Amniotic epithelial cell (primary cell): ENCODE results near the gene RAE1.
"Not testable (repeated sequence)": the region's sequence is repeated elsewhere in the genome, so short reads cannot be mapped to it uniquely, and the experiment has no call there.

Experiments
- DNase-seq: peaks from one replicate; pipeline ENCODE4 v3.0.0-alpha.2; 2010; ENCODE audit warnings: low read depth

RAE1 gene

DNA sequence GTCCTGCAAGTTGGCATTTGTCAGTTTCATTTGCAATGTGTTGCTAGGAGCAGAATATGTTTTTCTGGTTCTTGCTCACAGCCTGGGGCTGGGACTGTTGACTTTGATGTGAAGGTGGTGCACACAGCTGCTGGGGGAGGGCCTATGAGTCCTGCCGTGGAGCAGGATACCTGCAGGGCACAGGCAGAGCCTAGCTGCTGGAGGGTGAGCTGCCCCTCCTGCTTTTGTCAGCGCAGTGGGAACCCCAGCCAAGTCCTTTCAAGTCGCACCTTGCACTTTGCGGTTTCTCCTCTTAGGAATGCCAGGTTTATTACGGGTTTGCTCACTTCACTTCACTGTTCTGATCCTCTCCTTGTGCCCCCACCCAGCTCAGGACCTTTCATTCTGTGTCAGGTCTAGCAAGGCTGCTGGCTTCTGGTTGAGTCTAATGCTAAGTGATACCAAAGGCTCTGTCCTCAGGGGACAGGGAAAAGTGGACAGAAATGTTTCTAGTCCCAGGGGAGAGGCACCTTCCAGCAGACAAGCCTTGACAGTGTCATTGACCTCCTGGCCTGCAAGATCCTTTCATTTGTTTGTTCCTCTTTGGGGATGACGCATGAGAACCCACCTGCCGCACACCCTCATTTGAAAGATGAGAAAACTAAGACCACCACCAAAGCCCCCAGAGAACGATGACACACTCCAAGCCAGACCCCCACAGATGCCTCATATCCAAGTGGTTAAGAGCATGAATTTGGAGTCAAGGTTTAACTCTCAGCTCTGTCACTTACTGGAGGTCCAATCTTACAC lies 24.2 kb upstream of the RAE1 start:
- no peak for DNase-seq

GRCh38 chr20:57327820-57328219 lies 23.2 kb upstream of the RAE1 start:
- DNase-seq, result no peak

DNA sequence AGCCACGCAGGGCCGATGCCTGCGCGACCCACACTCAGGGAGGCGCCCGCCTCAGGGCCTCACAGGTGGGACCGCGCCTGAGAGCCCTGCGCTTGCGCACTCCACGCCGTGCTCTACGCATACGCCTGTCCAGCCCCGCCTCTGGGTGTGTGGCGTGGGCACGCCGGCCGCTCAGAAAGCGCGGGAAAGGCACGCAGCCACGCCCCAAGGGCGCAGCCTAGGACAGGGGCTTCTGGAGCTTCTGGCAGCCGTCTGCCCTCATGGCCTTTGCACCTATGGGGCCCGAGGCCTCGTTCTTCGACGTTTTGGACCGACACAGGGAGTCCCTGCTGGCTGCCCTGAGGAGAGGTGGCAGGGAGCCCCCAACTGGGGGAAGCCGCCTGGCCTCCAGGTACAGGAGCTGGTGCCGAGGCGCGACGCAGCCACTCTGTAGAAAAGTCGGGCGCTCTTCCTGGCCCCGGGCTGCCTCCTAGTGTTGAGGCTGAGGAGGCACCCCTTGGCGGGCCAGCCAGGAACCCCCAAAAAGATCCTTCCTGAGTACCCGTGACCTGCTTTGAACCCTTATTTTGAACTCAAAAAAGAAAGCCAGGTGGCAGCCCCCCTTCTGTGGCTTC lies 21.3 kb upstream of the RAE1 start, which contains the start of gene SPO11:
Gene SPO11, plus strand, starts transcription at position 196 of the 614 bp plus-strand sequence. Its CDS starts 65 bp downstream, at position 261.
- DNase-seq, result no peak

GRCh38 chr20:57330998-57331397 lies 20.1 kb upstream of the RAE1 start:
- DNase-seq, result peak; percentile 5

- DNase-seq, result no peak
These were observed 18.7 kb upstream of the RAE1 start for GRCh38 chr20:57332105-57333089.

GRCh38 chr20:57335392-57335791 lies 15.7 kb upstream of the RAE1 start:
- no peak for DNase-seq

DNA sequence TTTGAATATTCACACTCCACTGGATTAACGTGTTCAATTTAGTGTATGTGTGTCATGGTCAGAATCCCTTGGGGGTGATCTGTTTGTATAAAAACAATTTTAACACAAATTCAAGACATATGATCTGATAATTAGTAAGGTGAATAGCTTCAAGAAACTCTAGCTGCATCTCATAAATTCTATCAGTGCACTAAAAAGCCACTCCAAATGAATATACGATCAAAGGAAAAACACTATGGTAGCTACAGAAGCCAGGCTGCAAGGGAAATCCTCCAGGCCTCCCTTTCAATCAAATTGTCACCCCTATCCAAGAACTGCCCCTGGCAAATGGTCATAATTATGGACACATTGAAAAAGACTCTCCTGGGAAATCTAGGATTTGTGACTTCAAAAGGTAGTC lies 9.4 kb upstream of the RAE1 start:
- no peak for DNase-seq

GRCh38 chr20:57342829-57343228 lies 8.2 kb upstream of the RAE1 start:
- peak; percentile 47 for DNase-seq

GRCh38 chr20:57346477-57346876 lies 4.6 kb upstream of the RAE1 start:
- DNase-seq, result peak; percentile 51

GRCh38 chr20:57347393-57347792 lies 3.7 kb upstream of the RAE1 start:
- DNase-seq, result no peak

DNA sequence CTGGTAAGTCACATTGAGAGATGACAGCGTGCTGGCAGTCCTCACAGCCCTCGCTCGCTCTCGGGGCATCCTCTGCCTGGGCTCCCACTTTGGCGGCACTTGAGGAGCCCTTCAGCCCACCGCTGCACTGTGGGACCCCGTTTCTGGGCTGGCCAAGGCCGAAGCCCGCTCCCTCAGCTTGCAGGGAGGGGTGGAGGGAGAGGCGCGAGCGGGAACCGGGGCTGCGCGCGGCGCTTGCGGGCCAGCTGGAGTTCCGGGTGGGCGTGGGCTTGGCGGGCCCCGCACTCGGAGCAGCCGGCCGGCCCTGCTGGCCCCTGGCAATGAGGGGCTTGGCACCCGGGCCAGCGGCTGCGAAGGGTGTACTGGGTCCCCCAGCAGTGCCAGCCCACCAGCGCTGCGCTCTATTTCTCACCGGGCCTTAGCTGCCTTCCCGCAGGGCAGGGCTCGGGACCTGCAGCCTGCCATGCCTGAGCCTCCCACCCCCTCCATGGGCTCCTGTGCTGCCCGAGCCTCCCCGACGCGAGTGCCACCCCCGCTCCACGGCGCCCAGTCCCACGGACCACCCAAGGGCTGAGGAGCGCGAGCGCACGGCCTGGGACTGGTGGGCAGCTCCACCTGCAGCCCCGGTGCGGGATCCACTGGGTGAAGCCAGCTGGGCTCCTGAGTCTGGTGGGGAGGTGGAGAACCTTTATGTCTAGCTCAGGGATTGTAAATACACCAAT lies 2.7 kb upstream of the RAE1 start:
- not testable (repeated sequence) for DNase-seq

DNA sequence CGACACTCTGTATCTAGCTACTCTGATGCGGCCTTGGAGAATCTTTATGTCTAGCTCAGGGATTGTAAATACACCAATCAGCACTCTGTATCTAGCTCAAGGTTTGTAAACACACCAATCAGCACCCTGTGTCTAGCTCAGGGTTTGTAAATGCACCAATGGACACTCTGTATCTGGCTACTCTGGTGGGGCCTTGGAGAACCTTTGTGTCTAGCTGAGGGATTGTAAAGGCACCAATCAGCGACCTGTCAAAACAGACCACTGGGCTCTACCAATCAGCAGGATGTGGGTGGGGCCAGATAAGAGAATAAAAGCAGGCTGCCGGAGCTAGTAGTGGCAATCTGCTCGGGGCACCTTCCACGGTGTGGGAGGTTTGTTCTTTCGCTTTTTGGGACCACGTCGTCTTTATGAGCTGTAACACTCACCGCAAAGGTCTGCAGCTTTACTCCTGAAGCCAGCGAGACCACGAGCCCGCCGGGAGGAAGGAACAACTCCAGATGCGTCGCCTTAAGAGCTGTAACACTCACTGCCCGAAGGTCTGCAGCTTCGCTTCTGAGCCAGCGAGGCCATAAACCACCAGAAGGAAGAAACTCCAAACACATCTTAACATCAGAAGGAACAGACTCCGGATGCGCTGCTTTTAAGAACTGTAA lies 2.0 kb upstream of the RAE1 start:
- DNase-seq, result not testable (repeated sequence)

- DNase-seq, result no peak
These were observed 859 bp upstream of the RAE1 start for GRCh38 chr20:57350081-57350710.

DNA sequence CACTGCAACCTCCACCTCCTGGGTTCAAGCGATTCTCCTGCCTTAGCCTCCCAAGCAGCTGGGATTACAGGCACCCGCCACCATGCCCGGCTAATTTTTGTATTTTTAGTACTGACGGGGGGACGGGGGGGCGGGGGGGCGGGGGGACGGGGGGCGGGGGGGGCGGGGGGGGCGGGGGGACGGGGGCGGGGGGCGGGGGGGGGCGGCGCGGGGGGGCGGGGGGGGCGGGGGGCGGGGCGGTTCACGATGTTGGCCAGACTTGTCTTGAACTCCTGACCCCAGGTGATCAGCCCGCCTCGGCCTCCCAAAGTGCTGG lies 371 bp upstream of the RAE1 start:
- DNase-seq, result not testable (repeated sequence)

- no peak for DNase-seq
These were observed 1.2 kb downstream of the RAE1 start for GRCh38 chr20:57352305-57352704.

DNA sequence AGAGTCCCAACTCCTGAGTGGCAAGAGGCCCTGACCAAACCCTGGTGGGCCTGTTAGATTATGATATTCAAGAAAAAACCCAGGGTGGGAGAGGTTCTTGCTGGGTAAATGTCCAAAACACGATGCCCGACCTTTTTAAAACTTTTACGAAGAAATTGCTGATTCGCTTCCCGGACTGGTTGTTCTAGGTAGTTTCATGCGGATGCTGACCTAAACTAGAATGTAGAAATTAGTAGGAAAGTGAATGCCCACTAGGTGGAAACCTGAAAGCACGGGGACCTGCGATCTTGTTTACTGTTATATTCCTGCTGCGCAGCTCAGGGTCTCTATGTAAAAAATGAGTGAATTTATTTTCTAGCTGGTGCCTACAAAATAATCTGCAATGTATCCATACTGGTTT lies 2.3 kb downstream of the RAE1 start:
- no peak for DNase-seq

- DNase-seq, result peak; percentile 70
These were observed 10.5 kb downstream of the RAE1 start for GRCh38 chr20:57361517-57361916.

- DNase-seq, result no peak
These were observed 13.4 kb downstream of the RAE1 start for GRCh38 chr20:57364451-57364850.

DNA sequence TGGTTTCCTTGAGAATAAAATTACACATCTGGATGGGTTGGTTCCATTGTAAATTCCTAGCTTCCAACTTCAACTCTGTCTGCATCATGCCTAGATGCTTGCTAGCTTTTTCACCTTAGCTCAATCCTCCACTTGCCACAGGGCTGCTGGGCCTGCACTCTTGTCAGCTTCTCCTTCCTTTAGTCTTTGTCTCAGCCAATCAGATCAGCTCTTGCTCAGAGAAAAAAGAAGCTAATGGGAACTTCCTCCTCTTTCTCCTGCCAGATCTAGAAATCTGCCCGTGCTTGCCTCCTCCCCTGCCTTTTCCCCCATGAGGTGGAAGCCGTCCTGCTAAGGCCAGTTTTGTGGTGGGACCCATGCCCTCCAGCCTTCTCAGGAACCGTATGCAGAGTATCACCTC lies 18.5 kb downstream of the RAE1 start:
- DNase-seq, result no peak

DNA sequence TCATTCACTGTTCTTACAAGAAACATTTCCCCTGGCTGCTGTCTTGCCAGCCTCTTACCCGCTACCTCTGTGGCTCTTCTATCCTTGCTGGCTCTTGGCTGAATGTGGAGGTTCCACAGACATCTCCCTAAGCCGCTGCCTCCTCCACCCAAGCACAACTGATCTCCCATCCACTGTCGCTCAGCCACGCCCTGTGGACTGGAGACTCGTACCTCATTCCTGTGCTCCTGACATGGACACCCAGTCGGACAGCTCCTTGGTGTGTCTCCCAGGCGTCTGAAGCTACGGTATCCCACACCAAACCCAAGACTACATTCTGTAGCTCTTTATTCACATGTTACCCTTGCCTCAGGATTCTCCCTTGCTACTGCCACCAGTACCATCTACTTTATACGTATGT lies 19.3 kb downstream of the RAE1 start:
- no peak for DNase-seq

- DNase-seq, result no peak
These were observed 20.3 kb downstream of the RAE1 start for GRCh38 chr20:57371363-57371762.
